ENCODE results near the gene GNA15. TPM values are rescaled to one million over a fixed set of nuclear protein-coding genes. Genes with fewer than 3 reads are reported as not detected.

The GNA15 gene
- total RNA-seq, 6 donors from 2014 or later, result 19.0 to 31.4 (median 28.4) TPM

DNA sequence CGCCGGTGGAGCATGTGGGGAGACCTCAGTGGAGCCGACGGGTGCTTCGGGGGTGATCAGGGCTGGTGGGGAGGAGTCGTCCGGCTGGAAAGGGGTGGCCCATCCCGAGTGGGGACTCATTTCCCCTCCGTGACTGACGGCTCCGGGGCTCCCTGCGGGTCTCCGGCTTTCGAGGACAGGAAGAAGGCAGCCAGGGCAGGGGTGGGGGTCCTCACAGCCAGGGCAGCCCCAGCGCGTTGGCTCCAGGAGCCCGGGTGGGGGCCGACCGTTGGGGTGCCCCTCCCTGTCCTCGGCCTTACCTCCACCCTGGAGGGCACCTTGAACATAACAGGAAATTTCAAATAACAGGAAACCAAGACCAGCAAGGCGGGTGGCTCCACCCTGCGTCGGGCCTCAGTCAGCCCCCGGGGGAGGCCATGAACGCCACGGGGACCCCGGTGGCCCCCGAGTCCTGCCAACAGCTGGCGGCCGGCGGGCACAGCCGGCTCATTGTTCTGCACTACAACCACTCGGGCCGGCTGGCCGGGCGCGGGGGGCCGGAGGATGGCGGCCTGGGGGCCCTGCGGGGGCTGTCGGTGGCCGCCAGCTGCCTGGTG lies 42.6 kb downstream of the GNA15 start, which contains the start of gene S1PR4:
TSS of gene S1PR4 (plus strand) at position 393 of the 596 bp plus-strand sequence. CDS start at position 417, 24 bp downstream.
- DNase-seq (peak in 1 of 2 donors; percentile 54), ATAC-seq (ENCODE audit: low FRiP score in 2 of 2) (peak; percentile 9 to 37)
- Histone ChIP-seq H3K27me3 (no peaks in the 10 kb centered on the region), H3K9me3 (no peaks in the 10 kb centered on the region), H3K4me3 (peak within 1 kb of the TSS in 3 of 4 donors; percentile 38 to 50 (median 48)), H3K27ac (peak within 1 kb of the TSS; percentile 88 to 97 (median 92)), H3K36me3 (no peaks in the 10 kb centered on the region), H3K4me1 (peaks cover 24 to 29% (median 26%) of the 10 kb centered on the region in 4 donors)
- 19 to 39% methylated on average over 18 to 23 of the region's 42 CpGs for WGBS, 2 donors
- TF ChIP-seq EP300 (IDR thresholded peaks at IDR 0.05), result no peak
- TF ChIP-seq, protein P1, sequence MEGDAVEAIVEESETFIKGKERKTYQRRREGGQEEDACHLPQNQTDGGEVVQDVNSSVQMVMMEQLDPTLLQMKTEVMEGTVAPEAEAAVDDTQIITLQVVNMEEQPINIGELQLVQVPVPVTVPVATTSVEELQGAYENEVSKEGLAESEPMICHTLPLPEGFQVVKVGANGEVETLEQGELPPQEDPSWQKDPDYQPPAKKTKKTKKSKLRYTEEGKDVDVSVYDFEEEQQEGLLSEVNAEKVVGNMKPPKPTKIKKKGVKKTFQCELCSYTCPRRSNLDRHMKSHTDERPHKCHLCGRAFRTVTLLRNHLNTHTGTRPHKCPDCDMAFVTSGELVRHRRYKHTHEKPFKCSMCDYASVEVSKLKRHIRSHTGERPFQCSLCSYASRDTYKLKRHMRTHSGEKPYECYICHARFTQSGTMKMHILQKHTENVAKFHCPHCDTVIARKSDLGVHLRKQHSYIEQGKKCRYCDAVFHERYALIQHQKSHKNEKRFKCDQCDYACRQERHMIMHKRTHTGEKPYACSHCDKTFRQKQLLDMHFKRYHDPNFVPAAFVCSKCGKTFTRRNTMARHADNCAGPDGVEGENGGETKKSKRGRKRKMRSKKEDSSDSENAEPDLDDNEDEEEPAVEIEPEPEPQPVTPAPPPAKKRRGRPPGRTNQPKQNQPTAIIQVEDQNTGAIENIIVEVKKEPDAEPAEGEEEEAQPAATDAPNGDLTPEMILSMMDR (IDR thresholded peaks at IDR 0.05), result peak in 4 of 6 experiments; percentile 22 to 46 (median 35)
- TF ChIP-seq POLR2A (IDR thresholded peaks at IDR 0.05), result peak in 1 of 4 donors; percentile 74
- TF ChIP-seq POLR2AphosphoS5 (IDR thresholded peaks at IDR 0.05), result peak; percentile 16 to 25

DNA sequence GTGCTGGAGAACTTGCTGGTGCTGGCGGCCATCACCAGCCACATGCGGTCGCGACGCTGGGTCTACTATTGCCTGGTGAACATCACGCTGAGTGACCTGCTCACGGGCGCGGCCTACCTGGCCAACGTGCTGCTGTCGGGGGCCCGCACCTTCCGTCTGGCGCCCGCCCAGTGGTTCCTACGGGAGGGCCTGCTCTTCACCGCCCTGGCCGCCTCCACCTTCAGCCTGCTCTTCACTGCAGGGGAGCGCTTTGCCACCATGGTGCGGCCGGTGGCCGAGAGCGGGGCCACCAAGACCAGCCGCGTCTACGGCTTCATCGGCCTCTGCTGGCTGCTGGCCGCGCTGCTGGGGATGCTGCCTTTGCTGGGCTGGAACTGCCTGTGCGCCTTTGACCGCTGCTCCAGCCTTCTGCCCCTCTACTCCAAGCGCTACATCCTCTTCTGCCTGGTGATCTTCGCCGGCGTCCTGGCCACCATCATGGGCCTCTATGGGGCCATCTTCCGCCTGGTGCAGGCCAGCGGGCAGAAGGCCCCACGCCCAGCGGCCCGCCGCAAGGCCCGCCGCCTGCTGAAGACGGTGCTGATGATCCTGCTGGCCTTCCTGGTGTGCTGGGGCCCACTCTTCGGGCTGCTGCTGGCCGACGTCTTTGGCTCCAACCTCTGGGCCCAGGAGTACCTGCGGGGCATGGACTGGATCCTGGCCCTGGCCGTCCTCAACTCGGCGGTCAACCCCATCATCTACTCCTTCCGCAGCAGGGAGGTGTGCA lies 43.3 kb downstream of the GNA15 start:
- ATAC-seq (ENCODE audit: low FRiP score in 2 of 2) (peak in 1 of 2 donors; percentile 32), DNase-seq (peak in 1 of 2 donors; percentile 89)
- Histone ChIP-seq H3K27me3 (no peaks in the 10 kb centered on the region), H3K36me3 (no peaks in the 10 kb centered on the region), H3K4me3 (peak overlapping the region in 3 of 4 donors; percentile 38 to 50 (median 48)), H3K27ac (peak overlapping the region; percentile 88 to 97 (median 92)), H3K4me1 (peaks cover 24 to 30% (median 26%) of the 10 kb centered on the region in 4 donors), H3K9me3 (no peaks in the 10 kb centered on the region)
- WGBS, 2 donors, result 64 to 96% methylated on average over 23 to 51 of the region's 52 CpGs
- TF ChIP-seq POLR2AphosphoS5 (IDR thresholded peaks at IDR 0.05) (no peak), EP300 (IDR thresholded peaks at IDR 0.05) (no peak), POLR2A (IDR thresholded peaks at IDR 0.05) (peak in 1 of 4 donors; percentile 3)
- TF ChIP-seq, protein P1 (IDR thresholded peaks at IDR 0.05), result no peak

DNA sequence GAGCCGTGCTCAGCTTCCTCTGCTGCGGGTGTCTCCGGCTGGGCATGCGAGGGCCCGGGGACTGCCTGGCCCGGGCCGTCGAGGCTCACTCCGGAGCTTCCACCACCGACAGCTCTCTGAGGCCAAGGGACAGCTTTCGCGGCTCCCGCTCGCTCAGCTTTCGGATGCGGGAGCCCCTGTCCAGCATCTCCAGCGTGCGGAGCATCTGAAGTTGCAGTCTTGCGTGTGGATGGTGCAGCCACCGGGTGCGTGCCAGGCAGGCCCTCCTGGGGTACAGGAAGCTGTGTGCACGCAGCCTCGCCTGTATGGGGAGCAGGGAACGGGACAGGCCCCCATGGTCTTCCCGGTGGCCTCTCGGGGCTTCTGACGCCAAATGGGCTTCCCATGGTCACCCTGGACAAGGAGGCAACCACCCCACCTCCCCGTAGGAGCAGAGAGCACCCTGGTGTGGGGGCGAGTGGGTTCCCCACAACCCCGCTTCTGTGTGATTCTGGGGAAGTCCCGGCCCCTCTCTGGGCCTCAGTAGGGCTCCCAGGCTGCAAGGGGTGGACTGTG lies 44.0 kb downstream of the GNA15 start:
- H3K27ac ChIP-seq, result peak overlapping the region; percentile 88 to 97 (median 92)
- peak in 1 of 2 donors; percentile 7 for ATAC-seq (ENCODE audit: low FRiP score in 2 of 2)
- H3K27me3 ChIP-seq, result no peaks in the 10 kb centered on the region
- peak overlapping the region; percentile 10 to 50 (median 43) for H3K4me3 ChIP-seq
- no peaks in the 10 kb centered on the region for H3K36me3 ChIP-seq
- DNase-seq, result peak in 1 of 2 donors; percentile 80
- H3K9me3 ChIP-seq, result no peaks in the 10 kb centered on the region
- peaks cover 27 to 35% (median 31%) of the 10 kb centered on the region in 4 donors for H3K4me1 ChIP-seq
- WGBS, 2 donors, result 66 to 67% methylated on average over 16 to 30 of the region's 31 CpGs
- TF ChIP-seq POLR2A (IDR thresholded peaks at IDR 0.05) (no peak), EP300 (IDR thresholded peaks at IDR 0.05) (no peak), POLR2AphosphoS5 (IDR thresholded peaks at IDR 0.05) (no peak)
- TF ChIP-seq, protein P1 (IDR thresholded peaks at IDR 0.05), result no peak

DNA sequence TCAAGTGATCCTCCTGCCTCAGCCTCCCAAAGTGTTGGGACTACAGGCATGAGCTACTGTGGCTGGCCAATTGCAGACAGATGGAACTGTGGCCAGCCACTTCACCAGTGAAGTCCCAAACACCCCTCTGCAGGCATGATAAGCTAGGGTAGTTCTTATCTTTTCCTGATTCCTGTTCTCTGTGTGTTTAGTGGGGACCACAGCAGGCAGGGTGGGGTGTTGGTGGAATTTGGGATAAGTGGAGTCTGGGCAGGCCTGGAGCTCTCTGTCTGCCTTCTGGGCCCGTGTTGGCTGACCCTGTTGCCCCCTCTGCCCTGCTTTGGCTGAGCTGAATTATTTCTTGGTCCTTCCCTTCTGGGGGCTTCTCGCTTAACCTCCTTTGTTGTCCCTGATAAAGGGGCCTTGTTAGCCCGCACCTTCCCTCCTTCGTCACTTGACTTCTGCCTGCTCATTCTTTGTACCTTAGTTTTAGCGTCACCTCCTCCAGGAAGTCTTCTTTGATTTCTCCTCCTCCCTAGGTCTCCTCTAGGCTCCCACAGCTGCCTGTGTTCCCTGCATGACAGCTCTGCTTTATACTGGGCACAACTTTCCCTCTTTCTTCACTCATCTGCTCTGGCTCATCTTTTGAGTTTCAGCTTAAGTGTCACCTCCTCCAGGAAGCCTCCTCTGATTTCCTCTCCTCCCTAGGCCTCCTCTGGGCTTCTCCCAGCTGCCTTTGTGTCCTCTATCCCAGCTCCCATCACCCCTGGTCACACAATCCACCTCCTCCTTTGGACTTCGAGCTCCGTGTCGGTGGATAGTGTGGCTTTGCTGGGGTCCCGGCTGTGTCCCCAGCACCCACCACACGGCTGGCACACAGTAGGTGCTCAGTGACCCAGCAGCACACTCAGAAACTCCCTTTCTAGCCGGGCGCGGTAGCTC lies 48.1 kb downstream of the GNA15 start:
- peak overlapping the region in 2 of 4 donors; percentile 11 to 90 for H3K27ac ChIP-seq
- H3K4me1 ChIP-seq, result peaks cover 30 to 40% (median 34%) of the 10 kb centered on the region in 4 donors
- TF ChIP-seq POLR2A (IDR thresholded peaks at IDR 0.05) (no peak), EP300 (IDR thresholded peaks at IDR 0.05) (no peak), POLR2AphosphoS5 (IDR thresholded peaks at IDR 0.05) (no peak)
- TF ChIP-seq, protein P1 (IDR thresholded peaks at IDR 0.05), result no peak
- no peak for DNase-seq
- no peaks in the 10 kb centered on the region for H3K27me3 ChIP-seq
- no peak for ATAC-seq (ENCODE audit: low FRiP score in 2 of 2)
- WGBS, 2 donors, result 71 to 79% methylated on average over 13 of the region's 13 CpGs
- H3K36me3 ChIP-seq, result peaks cover 0 to 5% (median 2%) of the 10 kb centered on the region in 4 donors
- H3K9me3 ChIP-seq, result no peaks in the 10 kb centered on the region
- no peak overlapping the region for H3K4me3 ChIP-seq
